Activated CD4-positive, alpha-beta T cell treated with anti-CD3 and anti-CD28 coated beads, Interleukin-2, amount 10 ng/mL, durations not matched to agents 7 days and 5 days (primary cell): ENCODE results near the gene RNF146. TPM values are rescaled to one million over a fixed set of nuclear protein-coding genes. Genes with fewer than 3 reads are reported as not detected.

Source experiments
- CTCF ChIA-PET: fragments of 350-600 bp; sonication (Branson Sonifier 250); formaldehyde crosslinking; loops from one replicate; lab custom pipeline; 2021; ENCODE audit warnings: antibody characterized with exemption; lab: Charles Lee
- POLR2A ChIA-PET: fragments of 350-600 bp; sonication (Branson Sonifier 250); formaldehyde crosslinking; loops from one replicate; lab custom pipeline; 2021; ENCODE audit warnings: antibody characterized with exemption; lab: Charles Lee
- DNase-seq: peaks from one replicate; pipeline ENCODE4 v3.0.0-alpha.2; 2020
- H3K27ac Mint-ChIP-seq: one replicate; pipeline ENCODE4 v1.8.0; 2021; ENCODE audit warnings: mild to moderate bottlenecking, moderate library complexity, mixed read lengths
- H3K27me3 Mint-ChIP-seq: one replicate; pipeline ENCODE4 v1.8.0; 2021; ENCODE audit warnings: mixed read lengths
- H3K36me3 Mint-ChIP-seq: one replicate; pipeline ENCODE4 v1.8.0; 2021; ENCODE audit warnings: low read depth, mixed read lengths
- H3K4me1 Mint-ChIP-seq: one replicate; pipeline ENCODE4 v1.8.0; 2021; ENCODE audit warnings: mixed read lengths
- H3K4me3 Mint-ChIP-seq: one replicate; pipeline ENCODE4 v1.8.0; 2021; ENCODE audit warnings: mild to moderate bottlenecking, moderate library complexity, mixed read lengths
- H3K9me3 Mint-ChIP-seq: one replicate; pipeline ENCODE4 v1.8.0; 2021; ENCODE audit warnings: mixed read lengths
- total RNA-seq, 2 experiments: library from RNA; stranded (reverse); gene quantifications; one replicate each; pipeline ENCODE4 v1.2.3, GENCODE V29; 2021

Gene RNF146
- total RNA-seq, 2 experiments from 2014 or later, result 22.4 to 25.8 TPM

DNA sequence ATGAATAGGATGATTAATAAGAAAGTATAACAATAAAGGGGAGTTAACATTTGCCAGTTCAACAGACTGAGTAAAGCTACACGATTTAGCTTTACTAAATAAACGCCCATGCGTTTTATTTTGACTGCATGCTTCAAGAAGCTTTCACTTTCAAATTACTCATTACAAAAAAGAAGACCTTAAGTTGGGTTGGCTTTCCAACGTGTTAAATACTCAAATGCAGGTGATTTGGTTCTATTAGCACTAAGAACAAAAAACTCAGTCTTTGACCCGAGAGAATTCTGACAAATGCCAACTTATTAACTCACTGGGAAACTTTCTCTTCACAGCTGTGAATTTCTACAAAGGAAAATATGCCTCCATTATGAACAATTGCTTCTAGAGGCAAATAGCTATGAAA is 24.8 kb downstream of the RNF146 start:
- POLR2A ChIA-PET, result interaction anchor here (0.6 kb wide), 2 partner anchors 13 to 450 kb away, joined by 3 to 4 read pairs; no protein-coding TSS in a partner anchor
- Mint-ChIP-seq H3K9me3 (peaks cover 2% of the 10 kb centered on the region), H3K36me3 (peaks cover 54% of the 10 kb centered on the region)

DNA sequence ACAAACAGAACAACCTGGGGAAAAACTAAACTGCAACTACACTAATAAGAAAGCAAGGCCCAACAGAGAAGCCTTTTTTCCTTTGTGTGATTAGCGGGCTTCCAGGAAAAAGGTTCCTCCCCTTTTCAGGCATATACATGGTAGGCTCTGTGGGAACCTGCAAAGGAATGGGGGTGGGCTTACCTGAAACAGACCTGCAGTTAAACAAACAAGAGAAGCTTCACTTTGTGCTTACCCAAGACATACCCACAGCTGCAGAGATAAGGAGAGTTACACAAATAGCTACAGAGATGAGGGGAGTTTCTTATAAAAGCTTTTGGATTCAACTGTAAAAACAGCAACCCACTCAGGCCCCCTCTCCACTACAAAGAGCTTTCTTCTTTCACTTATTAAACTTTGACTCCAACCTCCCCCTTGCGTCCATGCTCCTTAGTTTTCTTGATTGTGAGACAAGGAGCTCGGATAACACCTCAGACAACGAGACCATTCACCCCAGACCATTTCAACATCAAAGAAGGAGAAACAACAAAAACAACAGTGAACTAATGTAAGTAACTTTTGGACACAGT is 30.9 kb downstream of the RNF146 start:
- Mint-ChIP-seq H3K27ac (no peak overlapping the region), H3K4me1 (peaks cover 6% of the 10 kb centered on the region), H3K27me3 (no peaks in the 10 kb centered on the region), H3K36me3 (peaks cover 26% of the 10 kb centered on the region), H3K4me3 (no peak overlapping the region), H3K9me3 (peaks cover 2% of the 10 kb centered on the region)
- POLR2A ChIA-PET, result no interaction called here
- CTCF ChIA-PET, result interaction anchor here (1.3 kb wide), 1 partner anchor 242 kb away, joined by 3 read pairs; no protein-coding TSS in a partner anchor
- DNase-seq, result no peak

More for the DNA sequence above, 24.8 kb downstream of the RNF146 start:
- CTCF ChIA-PET, result interaction anchor here (0.8 to 2.1 kb wide), 7 partner anchors 10 to 963 kb away, joined by 3 to 9 read pairs (median 4); partner anchors contain the start of gene RNF146
- Mint-ChIP-seq H3K27me3 (no peaks in the 10 kb centered on the region), H3K4me3 (no peak overlapping the region), H3K4me1 (peaks cover 22% of the 10 kb centered on the region), H3K27ac (no peak overlapping the region)
- no peak for DNase-seq

DNA sequence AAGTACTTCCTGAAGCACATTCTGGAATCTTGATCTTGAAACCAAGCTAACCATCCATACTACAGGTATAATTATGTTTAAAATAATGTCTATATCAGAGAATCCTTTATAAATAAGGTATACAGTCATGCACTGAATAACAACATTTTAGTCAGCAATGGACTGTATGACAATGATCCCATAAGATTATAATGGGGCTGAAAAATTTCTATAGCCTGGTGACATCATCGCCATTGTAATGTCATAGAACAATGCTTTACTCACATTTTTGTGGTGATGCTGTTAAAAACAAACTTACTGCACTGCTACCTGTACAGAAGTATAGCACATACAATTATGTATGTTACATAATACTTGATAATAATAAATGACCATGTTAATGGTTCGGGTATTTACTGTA is 31.8 kb downstream of the RNF146 start:
- Mint-ChIP-seq H3K27me3 (no peaks in the 10 kb centered on the region), H3K9me3 (no peaks in the 10 kb centered on the region), H3K27ac (no peak overlapping the region), H3K36me3 (peaks cover 20% of the 10 kb centered on the region), H3K4me1 (peaks cover 9% of the 10 kb centered on the region), H3K4me3 (no peak overlapping the region)
- no peak for DNase-seq
- CTCF ChIA-PET, result no interaction called here
- POLR2A ChIA-PET, result no interaction called here

DNA sequence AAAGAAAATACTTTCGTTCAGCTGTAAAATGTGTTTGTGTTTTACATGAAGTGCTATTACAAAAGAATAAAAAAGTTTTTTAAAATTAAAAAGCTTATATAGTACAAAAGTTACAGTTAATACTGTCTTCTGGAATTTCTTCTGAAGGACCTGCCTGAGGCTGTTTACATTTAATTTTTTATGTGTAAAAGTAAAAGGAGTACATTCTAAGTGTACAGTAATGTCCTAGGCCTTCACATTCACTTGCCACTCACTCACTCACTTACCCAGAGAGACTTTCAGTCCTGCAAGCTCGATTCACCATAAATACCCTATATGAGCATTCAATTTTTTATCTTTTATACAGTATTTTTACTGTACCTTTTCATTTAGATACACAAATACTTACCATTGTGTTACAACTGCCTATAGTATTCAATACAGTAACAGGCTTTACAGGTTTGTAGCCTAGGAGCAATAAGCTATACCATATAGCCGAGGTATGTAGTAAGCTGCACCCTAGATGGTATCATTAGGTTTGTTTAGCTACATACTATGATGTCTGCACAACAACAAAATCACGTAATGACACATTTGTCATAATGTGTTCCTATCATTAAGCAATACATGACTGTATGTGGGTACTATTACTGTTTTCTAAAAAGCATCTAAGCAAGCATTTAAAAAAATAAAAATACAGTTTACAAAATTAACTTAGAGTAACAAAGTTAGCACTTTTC is 33.0 kb downstream of the RNF146 start:
- ChIA-PET POLR2A (no interaction called here), CTCF (interaction anchor here (1.1 kb wide), 1 partner anchor 147 kb away, joined by 3 read pairs; no protein-coding TSS in a partner anchor)
- Mint-ChIP-seq H3K4me3 (no peak overlapping the region), H3K27ac (no peak overlapping the region), H3K27me3 (no peaks in the 10 kb centered on the region), H3K9me3 (no peaks in the 10 kb centered on the region), H3K36me3 (peaks cover 16% of the 10 kb centered on the region), H3K4me1 (peaks cover 11% of the 10 kb centered on the region)
- no peak for DNase-seq

DNA sequence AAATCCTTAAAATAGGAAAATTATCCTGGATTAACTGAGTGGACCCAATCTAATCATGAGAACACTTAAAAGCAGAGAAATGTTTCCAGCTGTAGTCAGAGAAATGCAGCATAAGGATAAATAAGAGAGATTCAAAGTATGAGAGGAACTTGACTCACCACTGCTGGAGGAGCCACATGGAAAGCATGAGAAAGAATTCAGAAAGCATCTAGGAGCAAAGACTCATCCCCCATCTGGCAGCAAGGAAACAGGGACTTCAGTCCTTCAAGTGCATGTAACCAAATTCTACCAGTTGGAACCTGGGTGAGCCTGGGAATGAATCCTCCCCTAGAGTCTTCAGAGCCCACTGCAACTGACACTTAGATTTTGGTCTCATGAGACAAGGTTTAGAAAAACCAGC is 33.7 kb downstream of the RNF146 start:
- peaks cover 14% of the 10 kb centered on the region for H3K36me3 Mint-ChIP-seq
- no peak for DNase-seq
- H3K4me1 Mint-ChIP-seq, result peaks cover 11% of the 10 kb centered on the region
- no peak overlapping the region for H3K27ac Mint-ChIP-seq
- POLR2A ChIA-PET, result no interaction called here
- no peaks in the 10 kb centered on the region for H3K9me3 Mint-ChIP-seq
- CTCF ChIA-PET, result no interaction called here
- no peak overlapping the region for H3K4me3 Mint-ChIP-seq
- no peaks in the 10 kb centered on the region for H3K27me3 Mint-ChIP-seq

- Mint-ChIP-seq H3K9me3 (no peaks in the 10 kb centered on the region), H3K27me3 (no peaks in the 10 kb centered on the region), H3K27ac (no peak overlapping the region), H3K36me3 (peaks cover 12% of the 10 kb centered on the region), H3K4me3 (no peak overlapping the region), H3K4me1 (peaks cover 11% of the 10 kb centered on the region)
- no peak for DNase-seq
- ChIA-PET CTCF (interaction anchor here (0.9 to 1.5 kb wide), 3 partner anchors 10 to 35 kb away, joined by 3 to 5 read pairs (median 5); partner anchors contain the start of gene RNF146), POLR2A (interaction anchor here (0.6 kb wide), 1 partner anchor 35 kb away, joined by 3 read pairs; the partner anchor contains the start of gene RNF146)
Observed at GRCh38 chr6:127301199-127301700, 34.6 kb downstream of the RNF146 start.

DNA sequence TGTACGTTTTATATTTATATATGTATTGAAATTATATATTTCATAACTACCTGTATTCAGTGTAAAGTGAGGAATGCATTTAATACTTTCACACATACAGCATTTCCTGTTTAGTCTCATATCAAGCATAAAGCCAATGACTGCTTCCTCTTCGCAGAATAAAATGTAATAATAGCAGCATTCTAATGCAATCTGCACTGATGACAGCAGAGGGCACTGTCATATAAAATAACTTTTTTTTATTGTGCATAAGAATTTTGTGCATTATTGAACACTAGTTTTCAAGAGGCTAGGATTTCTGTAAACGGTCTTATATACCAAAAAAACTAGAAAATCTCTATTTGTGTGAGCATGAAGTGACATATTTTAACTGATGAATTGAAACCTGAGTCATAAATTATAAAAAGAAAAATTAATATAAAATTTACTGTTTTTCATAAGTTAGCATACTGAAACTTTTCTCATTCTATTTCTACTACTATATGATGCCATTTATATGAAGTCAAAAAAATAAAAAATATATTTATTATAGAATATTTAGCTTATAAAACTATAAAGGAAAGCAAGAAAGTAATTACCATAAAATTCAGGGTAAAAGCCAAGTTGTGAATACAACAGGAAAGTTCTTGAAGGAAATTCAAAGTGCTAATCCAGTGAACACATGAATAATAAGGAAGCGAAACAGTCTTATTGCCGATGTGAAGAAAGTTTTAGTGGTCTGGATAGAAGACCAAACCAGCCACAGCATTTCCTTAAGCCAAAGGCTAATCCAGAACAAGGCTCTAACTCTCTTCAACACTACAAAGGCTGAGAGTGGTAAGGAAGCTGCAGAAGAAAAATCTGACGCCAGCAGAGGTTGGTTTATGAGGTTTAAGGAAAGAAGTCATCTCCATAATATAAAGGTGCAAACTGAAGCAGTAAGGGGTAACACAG is 36.3 kb downstream of the RNF146 start:
- POLR2A ChIA-PET, result no interaction called here
- CTCF ChIA-PET, result interaction anchor here (0.7 to 2.0 kb wide), 4 partner anchors 13 to 235 kb away, joined by 3 to 7 read pairs (median 3); partner anchors contain the start of gene RNF146

GRCh38 chr6:127303917-127304316 is 37.3 kb downstream of the RNF146 start:
- DNase-seq, result no peak
- ChIA-PET CTCF (interaction anchor here (0.7 to 2.0 kb wide), 4 partner anchors 14 to 234 kb away, joined by 3 to 7 read pairs (median 3); partner anchors contain the start of gene RNF146), POLR2A (interaction anchor here (0.8 kb wide), 1 partner anchor 12 kb away, joined by 3 read pairs; no protein-coding TSS in a partner anchor)
- Mint-ChIP-seq H3K36me3 (peaks cover 30% of the 10 kb centered on the region), H3K4me3 (no peak overlapping the region), H3K27me3 (no peaks in the 10 kb centered on the region), H3K4me1 (peaks cover 11% of the 10 kb centered on the region), H3K27ac (peak overlapping the region; percentile 50), H3K9me3 (peaks cover 6% of the 10 kb centered on the region)

More for the DNA sequence above, 36.3 kb downstream of the RNF146 start:
- peaks cover 20% of the 10 kb centered on the region for H3K36me3 Mint-ChIP-seq
- no peaks in the 10 kb centered on the region for H3K27me3 Mint-ChIP-seq
- peaks cover under 1% of the 10 kb centered on the region for H3K9me3 Mint-ChIP-seq
- H3K27ac Mint-ChIP-seq, result no peak overlapping the region
- no peak overlapping the region for H3K4me3 Mint-ChIP-seq
- peak; percentile 51 for DNase-seq
- H3K4me1 Mint-ChIP-seq, result peaks cover 11% of the 10 kb centered on the region

- no peak for DNase-seq
- Mint-ChIP-seq H3K4me1 (peaks cover 11% of the 10 kb centered on the region), H3K9me3 (peaks cover 11% of the 10 kb centered on the region), H3K4me3 (no peak overlapping the region), H3K36me3 (peaks cover 45% of the 10 kb centered on the region), H3K27me3 (no peaks in the 10 kb centered on the region), H3K27ac (no peak overlapping the region)
- ChIA-PET POLR2A (no interaction called here), CTCF (no interaction called here)
Observed at GRCh38 chr6:127305741-127306140, 39.1 kb downstream of the RNF146 start.

DNA sequence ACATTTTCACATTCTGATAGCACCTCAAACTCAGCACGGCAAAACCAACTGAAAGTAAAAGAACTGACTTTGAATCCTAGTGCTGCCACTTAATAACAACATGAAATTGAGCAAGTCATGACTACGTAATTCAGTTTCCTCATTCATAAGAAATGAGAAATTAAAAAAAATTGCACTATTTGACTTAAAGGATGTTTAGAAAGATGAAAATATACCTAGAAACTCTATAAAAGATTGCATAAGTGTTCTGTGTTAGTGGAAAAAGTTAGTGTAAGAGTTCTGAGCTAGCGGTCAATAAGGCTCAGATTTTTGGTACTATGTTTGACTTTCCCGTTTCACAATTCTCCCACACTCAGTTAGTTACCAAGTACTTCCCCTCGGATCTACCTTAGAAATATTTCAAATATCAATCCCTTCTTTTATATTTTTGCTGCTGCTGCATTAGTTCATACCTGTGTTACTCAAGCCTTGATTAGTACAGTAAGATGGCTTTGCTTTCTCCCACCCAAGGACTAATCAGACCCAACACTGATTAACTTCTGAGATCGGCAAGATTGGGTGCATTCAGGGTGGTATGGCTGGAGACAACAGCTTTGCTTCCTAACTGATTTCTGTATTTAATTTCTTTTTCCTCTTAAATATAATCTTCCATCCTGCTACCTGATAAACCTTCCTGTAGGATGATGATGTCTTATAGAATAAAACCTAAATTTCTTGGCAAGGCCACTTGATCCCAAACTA is 50.9 kb downstream of the RNF146 start:
- CTCF ChIA-PET, result interaction anchor here (1.3 to 1.4 kb wide), 2 partner anchors 15 to 199 kb away, joined by 5 read pairs; no protein-coding TSS in a partner anchor
- Mint-ChIP-seq H3K9me3 (no peaks in the 10 kb centered on the region), H3K27me3 (no peaks in the 10 kb centered on the region), H3K4me3 (no peak overlapping the region), H3K4me1 (no peaks in the 10 kb centered on the region), H3K27ac (no peak overlapping the region), H3K36me3 (peaks cover 25% of the 10 kb centered on the region)
- no peak for DNase-seq
- POLR2A ChIA-PET, result no interaction called here

DNA sequence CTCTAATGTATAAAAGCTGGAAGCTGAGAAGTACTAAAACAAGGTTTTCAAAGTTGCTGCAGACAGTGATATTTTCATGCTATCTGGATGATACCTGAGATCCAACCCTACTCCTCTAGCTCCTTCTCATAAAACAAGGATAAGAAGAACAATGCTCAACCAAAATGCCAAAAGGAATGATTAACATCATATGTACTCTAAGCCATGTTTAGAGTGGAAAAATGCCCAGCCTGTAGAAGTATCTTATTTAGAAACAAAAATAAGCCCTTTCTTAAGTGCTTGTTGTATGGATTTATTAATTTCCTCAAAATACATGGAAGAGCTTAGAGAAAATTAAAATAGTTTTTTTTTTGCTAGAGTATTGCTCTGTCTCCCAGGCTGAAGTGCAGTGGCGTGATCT is 53.0 kb downstream of the RNF146 start:
- no peaks in the 10 kb centered on the region for H3K9me3 Mint-ChIP-seq
- H3K27ac Mint-ChIP-seq, result no peak overlapping the region
- no peaks in the 10 kb centered on the region for H3K4me1 Mint-ChIP-seq
- no peak for DNase-seq
- ChIA-PET CTCF (interaction anchor here (1.9 kb wide), 1 partner anchor 53 kb away, joined by 6 read pairs; the partner anchor contains the start of gene RNF146), POLR2A (no interaction called here)
- H3K4me3 Mint-ChIP-seq, result no peak overlapping the region
- no peaks in the 10 kb centered on the region for H3K27me3 Mint-ChIP-seq
- peaks cover 16% of the 10 kb centered on the region for H3K36me3 Mint-ChIP-seq
